Femur (tissue), 1 donor: ENCODE results near the gene URB2.
"Not testable (repeated sequence)": the region's sequence is repeated elsewhere in the genome, so short reads cannot be mapped to it uniquely, and the experiment has no call there.

ENCODE experiments used
- DNase-seq: peaks from one replicate; pipeline ENCODE4 v3.0.0-alpha.2; 2017

The URB2 gene

GRCh38 chr1:229696385-229696784 lies 70.3 kb downstream of the URB2 start:
- DNase-seq, result no peak

GRCh38 chr1:229699613-229700267 lies 73.7 kb downstream of the URB2 start:
- DNase-seq, result no peak

- no peak for DNase-seq
Measured at GRCh38 chr1:229704157-229704556, 78.1 kb downstream of the URB2 start.

GRCh38 chr1:229705152-229705551 lies 79.1 kb downstream of the URB2 start:
- DNase-seq, result not testable (repeated sequence)

- DNase-seq, result not testable (repeated sequence)
Measured at GRCh38 chr1:229707127-229707526, 81.1 kb downstream of the URB2 start.

GRCh38 chr1:229709500-229710013 lies 83.5 kb downstream of the URB2 start:
- DNase-seq, result no peak
